Bone marrow (tissue), 2 donors: ENCODE results near the gene HMGB3.
A peak's percentile ranks its signal among the peaks of the same experiment; 100 is the strongest.
"Not testable (repeated sequence)": the region's sequence is repeated elsewhere in the genome, so short reads cannot be mapped to it uniquely, and the experiment has no call there.

Experiments used
- DNase-seq, 2 donors: peaks; one replicate each; lab custom pipeline; 2025; lab: John Stamatoyannopoulos, UW

Gene HMGB3

GRCh38 chrX:150982788-150983520 lies at the start of gene HMGB3:
Gene HMGB3, plus strand, starts transcription at chrX:150983335. Its CDS starts 2,265 bp downstream, at chrX:150985600.
- peak in 1 of 2 donors; percentile 31 for DNase-seq

- DNase-seq: no peak
Observed at GRCh38 chrX:150933945-150934350, 49.2 kb upstream of the HMGB3 start.

- DNase-seq: no peak
Observed at GRCh38 chrX:150934453-150934852, 48.7 kb upstream of the HMGB3 start.

GRCh38 chrX:150935467-150935866 lies 47.7 kb upstream of the HMGB3 start:
- no peak for DNase-seq

GRCh38 chrX:150936556-150936955 lies 46.6 kb upstream of the HMGB3 start:
- DNase-seq: no peak

GRCh38 chrX:150940844-150941495 lies 42.2 kb upstream of the HMGB3 start:
- no peak for DNase-seq

GRCh38 chrX:150941580-150941979 lies 41.6 kb upstream of the HMGB3 start:
- no peak for DNase-seq

- no peak for DNase-seq
Observed at GRCh38 chrX:150942942-150943594, 40.1 kb upstream of the HMGB3 start.

- no peak for DNase-seq
Observed at GRCh38 chrX:150944233-150944632, 38.9 kb upstream of the HMGB3 start.

GRCh38 chrX:150954951-150955350 lies 28.2 kb upstream of the HMGB3 start:
- no peak for DNase-seq

GRCh38 chrX:150955590-150955989 lies 27.5 kb upstream of the HMGB3 start:
- no peak for DNase-seq

GRCh38 chrX:150958177-150958576 lies 25.0 kb upstream of the HMGB3 start:
- DNase-seq: no peak

GRCh38 chrX:150959557-150959956 lies 23.6 kb upstream of the HMGB3 start:
- no peak for DNase-seq

GRCh38 chrX:150961631-150962030 lies 21.5 kb upstream of the HMGB3 start:
- no peak for DNase-seq

GRCh38 chrX:150964416-150964815 lies 18.7 kb upstream of the HMGB3 start:
- DNase-seq: not testable (repeated sequence)

GRCh38 chrX:150966235-150966634 lies 16.9 kb upstream of the HMGB3 start:
- no peak for DNase-seq

GRCh38 chrX:150966742-150967141 lies 16.4 kb upstream of the HMGB3 start:
- no peak for DNase-seq

- no peak for DNase-seq
Observed at GRCh38 chrX:150967786-150968185, 15.3 kb upstream of the HMGB3 start.

- DNase-seq: no peak
Observed at GRCh38 chrX:150968862-150969720, 14.0 kb upstream of the HMGB3 start.

- DNase-seq: no peak
Observed at GRCh38 chrX:150972450-150972849, 10.7 kb upstream of the HMGB3 start.

- no peak for DNase-seq
Observed at GRCh38 chrX:150975655-150976390, 7.3 kb upstream of the HMGB3 start.
